Activated T-cell treated with anti-CD3 and anti-CD28 coated beads for 24 hours (primary cell): ENCODE data around the gene PPP1CA.

ENCODE experiments used
- DNase-seq: peaks from one replicate; pipeline ENCODE4 v3.0.0-alpha.2; 2020; ENCODE audit warnings: low read depth

PPP1CA gene

GRCh38 chr11:67401495-67402191 lies at the start of gene PPP1CA:
Gene PPP1CA, minus strand, starts transcription at chr11:67401858. Its CDS starts 76 bp downstream, at chr11:67401782.
- DNase-seq = peak; percentile 86

- no peak for DNase-seq
Measured at GRCh38 chr11:67450796-67451657, 49.4 kb upstream of the PPP1CA start.

GRCh38 chr11:67449116-67449844 lies 47.6 kb upstream of the PPP1CA start:
- no peak for DNase-seq

GRCh38 chr11:67448220-67448609 lies 46.6 kb upstream of the PPP1CA start:
- no peak for DNase-seq

GRCh38 chr11:67445515-67445914 lies 43.9 kb upstream of the PPP1CA start:
- no peak for DNase-seq

GRCh38 chr11:67442504-67443404 lies 41.1 kb upstream of the PPP1CA start:
- no peak for DNase-seq

GRCh38 chr11:67441731-67442351 lies 40.2 kb upstream of the PPP1CA start:
- DNase-seq = no peak

DNA sequence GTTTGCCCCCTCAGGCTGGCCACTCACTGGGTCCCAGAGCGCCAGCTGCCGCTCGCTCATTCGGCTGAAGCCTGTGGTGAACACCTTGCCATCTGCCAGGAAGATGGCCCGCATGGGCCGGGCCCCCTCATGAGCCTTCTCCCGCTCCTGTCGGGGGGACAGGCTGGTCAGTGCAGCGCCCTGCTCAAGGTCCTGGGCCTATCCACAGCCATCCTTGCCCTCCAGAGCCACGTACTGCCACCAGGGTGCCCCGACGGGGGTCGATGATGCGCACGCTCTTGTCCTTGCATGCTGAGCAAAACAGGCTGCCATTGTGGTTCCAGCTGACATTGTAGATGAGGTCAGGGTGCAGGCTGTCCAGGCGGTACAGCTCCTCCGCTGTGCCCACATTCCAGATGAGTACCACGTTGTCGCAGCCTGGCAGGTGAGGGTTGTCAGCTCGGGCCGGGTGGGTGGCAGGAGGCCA lies 39.5 kb upstream of the PPP1CA start:
- DNase-seq = no peak

- DNase-seq = no peak
Measured at GRCh38 chr11:67440229-67441097, 38.8 kb upstream of the PPP1CA start.

DNA sequence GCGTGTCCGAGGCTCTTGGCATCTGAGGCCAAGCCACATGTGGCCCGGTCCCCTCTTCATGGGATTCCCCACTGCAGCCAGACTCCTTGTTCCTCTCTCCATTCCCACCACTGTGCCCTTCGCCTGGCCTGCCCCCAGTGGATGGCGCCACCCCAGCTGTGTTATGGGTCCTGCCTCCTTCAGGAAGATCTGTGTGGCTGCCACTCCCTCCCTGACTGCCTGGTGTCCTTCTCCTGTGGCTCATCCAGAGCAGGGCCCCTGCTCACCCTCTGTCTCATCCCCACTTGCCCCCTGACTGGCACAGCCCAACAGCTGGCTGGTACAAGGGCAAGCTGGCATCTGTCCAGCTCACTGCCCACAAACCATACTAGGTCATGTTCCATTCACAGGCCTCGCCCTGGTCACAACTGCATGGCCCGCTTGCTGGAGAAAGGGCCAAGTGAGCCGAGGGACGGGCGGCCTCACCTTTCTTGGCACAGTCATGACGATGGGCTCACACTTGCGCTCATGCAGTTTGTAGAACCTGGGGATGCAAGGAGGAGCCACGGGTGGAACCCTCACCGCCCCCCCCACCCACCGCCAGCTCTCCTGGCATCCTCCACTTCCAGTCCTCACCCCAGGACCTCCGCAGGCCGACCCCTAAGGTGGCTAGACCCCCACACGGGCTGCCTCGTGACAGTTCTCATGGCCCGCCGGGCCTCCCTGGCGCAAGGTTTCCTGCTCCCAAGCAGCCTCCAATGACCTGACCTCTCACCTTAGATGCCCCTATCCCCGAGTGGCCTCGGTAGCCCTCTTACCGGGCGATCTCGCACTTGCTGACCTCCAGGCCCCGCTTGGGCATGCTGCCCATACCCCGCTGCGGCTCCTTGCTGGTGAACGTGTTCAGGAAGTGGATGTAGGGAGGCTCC lies 37.9 kb upstream of the PPP1CA start:
- no peak for DNase-seq

GRCh38 chr11:67438158-67438902 lies 36.7 kb upstream of the PPP1CA start:
- DNase-seq = peak; percentile 72

DNA sequence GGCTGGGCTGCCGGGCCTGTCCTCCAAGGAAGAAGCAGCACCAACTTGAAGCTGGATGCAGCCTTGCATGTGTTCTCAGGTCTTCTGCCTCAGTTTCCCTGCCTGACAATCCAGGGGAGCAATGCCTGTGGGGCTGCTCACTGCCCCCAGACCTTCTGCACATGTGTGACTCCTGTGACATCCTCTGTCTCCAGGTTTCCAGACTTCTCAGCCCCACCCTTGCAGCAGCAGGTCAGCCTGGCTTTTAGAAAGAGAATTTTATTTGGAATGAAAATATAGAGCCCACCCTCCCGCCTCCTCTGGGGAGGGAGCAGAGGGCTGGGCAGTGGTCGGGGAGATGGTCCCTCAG lies 36.1 kb upstream of the PPP1CA start:
- no peak for DNase-seq

GRCh38 chr11:67437082-67437808 lies 35.6 kb upstream of the PPP1CA start, which contains the start of gene PTPRCAP:
Gene PTPRCAP, minus strand, starts transcription at chr11:67437682. Its CDS starts 63 bp downstream, at chr11:67437619.
- peak; percentile 70 for DNase-seq

GRCh38 chr11:67436459-67437081 lies 34.9 kb upstream of the PPP1CA start:
- DNase-seq = peak; percentile 77

DNA sequence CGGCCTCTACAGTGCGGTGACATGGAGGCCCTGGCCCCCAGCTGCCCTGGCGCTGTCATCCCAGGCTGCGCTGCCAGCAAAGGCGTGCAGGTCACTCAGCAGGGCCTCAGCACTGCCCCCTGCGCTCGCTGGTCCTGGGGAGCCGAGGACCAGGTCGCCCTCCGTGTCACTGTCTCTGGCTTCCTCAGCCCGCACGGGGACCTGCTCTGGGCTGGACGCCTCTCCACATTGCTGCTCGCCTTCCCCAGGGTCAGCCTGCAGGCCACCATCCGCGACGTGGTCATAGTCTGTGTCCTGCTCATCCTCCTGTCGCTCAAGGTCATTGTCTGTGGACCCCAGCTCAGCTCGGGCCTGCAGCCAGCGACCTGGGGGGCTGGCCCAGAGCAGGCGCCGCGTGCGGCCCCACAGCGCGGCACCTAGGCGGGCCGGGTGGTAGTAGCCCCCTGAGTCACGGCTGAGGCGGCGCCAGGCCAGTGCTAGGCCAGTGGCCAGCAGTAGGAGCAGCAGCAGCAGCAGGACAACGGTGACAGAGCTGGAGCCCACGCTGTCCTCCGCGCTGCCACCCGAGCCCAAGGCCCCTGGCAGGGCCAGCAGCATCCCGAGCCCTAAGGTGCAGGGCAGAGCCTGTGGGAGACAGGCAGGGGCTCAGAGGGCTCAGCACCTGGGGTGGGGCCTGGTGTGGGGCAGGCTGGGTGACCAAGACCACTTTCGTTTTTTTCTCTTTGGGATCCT lies 34.2 kb upstream of the PPP1CA start:
- no peak for DNase-seq

DNA sequence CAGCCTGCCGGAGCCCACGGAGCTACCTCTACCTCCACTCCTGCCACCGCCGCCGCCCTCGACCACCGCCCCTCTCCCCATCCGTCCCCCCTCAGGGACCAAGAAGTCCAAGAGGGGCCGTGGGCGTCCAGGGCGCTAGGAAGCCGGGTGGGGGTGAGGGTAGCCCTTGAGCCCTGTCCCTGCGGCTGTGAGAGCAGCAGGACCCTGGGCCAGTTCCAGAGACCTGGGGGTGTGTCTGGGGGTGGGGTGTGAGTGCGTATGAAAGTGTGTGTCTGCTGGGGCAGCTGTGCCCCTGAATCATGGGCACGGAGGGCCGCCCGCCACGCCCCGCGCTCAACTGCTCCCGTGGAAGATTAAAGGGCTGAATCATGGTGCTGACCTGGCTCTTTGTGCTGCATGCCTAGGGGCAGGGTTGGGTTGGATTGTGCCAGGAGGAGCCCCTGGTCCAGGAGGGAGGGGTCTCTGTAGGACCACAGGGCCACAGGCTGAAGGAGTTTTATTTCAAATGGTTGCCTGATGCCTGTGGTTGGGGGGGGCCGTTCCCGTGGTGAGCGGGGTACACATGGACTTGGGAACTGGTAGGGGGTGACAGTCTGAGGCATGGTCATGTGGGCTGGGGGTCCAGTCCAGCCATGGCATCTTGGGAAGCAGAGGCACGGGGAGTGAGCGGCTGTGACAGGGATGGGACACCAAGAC lies 33.5 kb upstream of the PPP1CA start:
- DNase-seq = no peak
